ENCODE measurements around the gene IPO5. TPM values are rescaled to one million over a fixed set of nuclear protein-coding genes. Genes with fewer than 3 reads are reported as not detected.
"Not testable (repeated sequence)": the region's sequence is repeated elsewhere in the genome, so short reads cannot be mapped to it uniquely, and the experiment has no call there.

IPO5 gene
- total RNA-seq, 6 experiments from 2014 or later: 36.0 to 52.3 (median 45.2) TPM

GRCh38 chr13:98035373-98035772 is 81.9 kb downstream of the IPO5 start:
- H3K27ac ChIP-seq: no peak overlapping the region
- TF ChIP-seq POLR2A (IDR thresholded peaks at IDR 0.05): no peak
- TF ChIP-seq, protein P1, sequence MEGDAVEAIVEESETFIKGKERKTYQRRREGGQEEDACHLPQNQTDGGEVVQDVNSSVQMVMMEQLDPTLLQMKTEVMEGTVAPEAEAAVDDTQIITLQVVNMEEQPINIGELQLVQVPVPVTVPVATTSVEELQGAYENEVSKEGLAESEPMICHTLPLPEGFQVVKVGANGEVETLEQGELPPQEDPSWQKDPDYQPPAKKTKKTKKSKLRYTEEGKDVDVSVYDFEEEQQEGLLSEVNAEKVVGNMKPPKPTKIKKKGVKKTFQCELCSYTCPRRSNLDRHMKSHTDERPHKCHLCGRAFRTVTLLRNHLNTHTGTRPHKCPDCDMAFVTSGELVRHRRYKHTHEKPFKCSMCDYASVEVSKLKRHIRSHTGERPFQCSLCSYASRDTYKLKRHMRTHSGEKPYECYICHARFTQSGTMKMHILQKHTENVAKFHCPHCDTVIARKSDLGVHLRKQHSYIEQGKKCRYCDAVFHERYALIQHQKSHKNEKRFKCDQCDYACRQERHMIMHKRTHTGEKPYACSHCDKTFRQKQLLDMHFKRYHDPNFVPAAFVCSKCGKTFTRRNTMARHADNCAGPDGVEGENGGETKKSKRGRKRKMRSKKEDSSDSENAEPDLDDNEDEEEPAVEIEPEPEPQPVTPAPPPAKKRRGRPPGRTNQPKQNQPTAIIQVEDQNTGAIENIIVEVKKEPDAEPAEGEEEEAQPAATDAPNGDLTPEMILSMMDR (IDR thresholded peaks at IDR 0.05): no peak
- ATAC-seq (no peak), DNase-seq (no peak)
- no peaks in the 10 kb centered on the region for H3K9me3 ChIP-seq
- no peak overlapping the region for H3K4me3 ChIP-seq
- H3K4me1 ChIP-seq: peaks cover 0 to 16% (median 2%) of the 10 kb centered on the region in 4 donors
- no peaks in the 10 kb centered on the region for H3K27me3 ChIP-seq
- intact Hi-C loops (cut with DNase I): loop anchor here in 1 of 2 donors (10.0 kb wide), 1 partner anchor 409 kb away; no protein-coding TSS in a partner anchor
- H3K36me3 ChIP-seq: no peaks in the 10 kb centered on the region
- 43% methylated on average over 4 of the region's 5 CpGs for WGBS (ENCODE audit: insufficient coverage, low coverage, low lambda C conversion rate, missing lambda C conversion rate)

DNA sequence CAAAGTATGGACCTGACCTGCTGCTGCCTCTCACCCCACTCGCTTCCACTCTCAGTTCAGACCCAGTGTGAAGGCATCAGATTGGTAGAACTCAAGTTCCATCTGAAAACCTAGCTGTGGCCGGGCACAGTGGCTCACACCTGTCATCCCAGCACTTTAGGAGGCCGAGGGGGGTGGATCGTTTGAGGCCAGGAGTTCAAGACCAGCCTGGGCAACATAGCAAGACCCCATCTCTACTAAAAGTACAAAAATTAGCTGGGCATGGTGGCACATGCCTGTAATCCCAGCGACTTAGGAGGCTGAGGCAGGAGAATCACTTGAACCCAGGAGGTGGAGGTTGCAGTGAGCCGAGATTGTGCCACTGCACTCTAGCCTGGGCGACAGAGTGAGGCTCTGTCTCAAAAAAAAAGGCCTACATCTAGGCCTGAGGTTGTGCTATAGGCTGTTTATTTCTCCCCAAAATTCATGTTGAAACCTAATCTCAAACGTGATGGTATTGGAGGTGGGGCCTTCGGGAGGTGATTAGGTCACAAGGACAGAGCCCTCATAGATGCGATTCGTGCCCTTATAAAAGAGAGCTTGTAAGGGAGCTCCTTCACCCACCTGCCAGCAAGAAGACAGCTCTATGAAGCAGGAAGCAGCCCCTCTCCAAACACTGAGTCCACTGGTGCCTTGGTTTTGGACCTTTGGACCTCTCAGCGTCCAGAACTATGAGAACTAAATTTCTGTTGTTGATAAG is 83.3 kb downstream of the IPO5 start:
- intact Hi-C loops (cut with DNase I): loop anchor here in 1 of 2 donors (10.0 kb wide), 1 partner anchor 408 kb away; no protein-coding TSS in a partner anchor
- not testable (repeated sequence) for H3K27ac ChIP-seq, DNase-seq, ATAC-seq, H3K4me3 ChIP-seq, H3K9me3 ChIP-seq, H3K36me3 ChIP-seq, H3K27me3 ChIP-seq
- WGBS (ENCODE audit: insufficient coverage, low coverage, low lambda C conversion rate, missing lambda C conversion rate): 87% methylated on average over 4 of the region's 12 CpGs
- peaks cover 0 to 16% (median 2%) of the 10 kb centered on the region in 4 donors for H3K4me1 ChIP-seq

- no peaks in the 10 kb centered on the region for H3K9me3 ChIP-seq
- WGBS (ENCODE audit: insufficient coverage, low coverage, low lambda C conversion rate, missing lambda C conversion rate): 100% methylated on average over 3 of the region's 7 CpGs
- no peak overlapping the region for H3K27ac ChIP-seq
- ATAC-seq (no peak), DNase-seq (no peak)
- no peaks in the 10 kb centered on the region for H3K36me3 ChIP-seq
- H3K4me3 ChIP-seq: no peak overlapping the region
- H3K4me1 ChIP-seq: peaks cover 0 to 2% (median 0%) of the 10 kb centered on the region in 4 donors
- TF ChIP-seq, protein P1 (IDR thresholded peaks at IDR 0.05): no peak
- TF ChIP-seq POLR2A (IDR thresholded peaks at IDR 0.05): no peak
- no peaks in the 10 kb centered on the region for H3K27me3 ChIP-seq
- intact Hi-C loops (cut with DNase I): loop anchor here in 1 of 2 donors (10.0 kb wide), 1 partner anchor 406 kb away; no protein-coding TSS in a partner anchor
These were observed 85.8 kb downstream of the IPO5 start for GRCh38 chr13:98039261-98039660.

GRCh38 chr13:98039964-98040363 is 86.5 kb downstream of the IPO5 start:
- no peaks in the 10 kb centered on the region for H3K4me1 ChIP-seq
- no peak overlapping the region for H3K4me3 ChIP-seq
- H3K27me3 ChIP-seq: no peaks in the 10 kb centered on the region
- no peaks in the 10 kb centered on the region for H3K36me3 ChIP-seq
- H3K27ac ChIP-seq: no peak overlapping the region
- intact Hi-C loops (cut with DNase I): loop anchor here in 1 of 2 donors (10.0 kb wide), 1 partner anchor 405 kb away; no protein-coding TSS in a partner anchor
- ATAC-seq: no peak
- H3K9me3 ChIP-seq: no peaks in the 10 kb centered on the region
- no peak for DNase-seq
- 76% methylated on average over 10 of the region's 10 CpGs for whole genome bisulfite sequencing (ENCODE audit: insufficient coverage, low coverage, low lambda C conversion rate, missing lambda C conversion rate)
- TF ChIP-seq, protein P1 (IDR thresholded peaks at IDR 0.05): no peak
- no peak for TF ChIP-seq POLR2A (IDR thresholded peaks at IDR 0.05)

GRCh38 chr13:98041081-98041820 is 87.8 kb downstream of the IPO5 start:
- no peaks in the 10 kb centered on the region for H3K36me3 ChIP-seq
- no peaks in the 10 kb centered on the region for H3K27me3 ChIP-seq
- H3K27ac ChIP-seq: no peak overlapping the region
- 82% methylated on average over 5 of the region's 5 CpGs for WGBS (ENCODE audit: insufficient coverage, low coverage, low lambda C conversion rate, missing lambda C conversion rate)
- intact Hi-C loops (cut with DNase I): no loop called here
- TF ChIP-seq POLR2A (IDR thresholded peaks at IDR 0.05): no peak
- TF ChIP-seq, protein P1 (IDR thresholded peaks at IDR 0.05): no peak
- ATAC-seq (no peak), DNase-seq (no peak)
- H3K4me3 ChIP-seq: no peak overlapping the region
- H3K4me1 ChIP-seq: no peaks in the 10 kb centered on the region
- no peaks in the 10 kb centered on the region for H3K9me3 ChIP-seq
